HK-2 (cell line): ENCODE results near the gene TRIM64C.
"Not testable (repeated sequence)": the region's sequence is repeated elsewhere in the genome, so short reads cannot be mapped to it uniquely, and the experiment has no call there.

Experiments used
- DNase-seq: peaks from one replicate; pipeline ENCODE4 v3.0.0-alpha.2; 2018; ENCODE audit not compliant: unreplicated experiment

TRIM64C gene, protein sequence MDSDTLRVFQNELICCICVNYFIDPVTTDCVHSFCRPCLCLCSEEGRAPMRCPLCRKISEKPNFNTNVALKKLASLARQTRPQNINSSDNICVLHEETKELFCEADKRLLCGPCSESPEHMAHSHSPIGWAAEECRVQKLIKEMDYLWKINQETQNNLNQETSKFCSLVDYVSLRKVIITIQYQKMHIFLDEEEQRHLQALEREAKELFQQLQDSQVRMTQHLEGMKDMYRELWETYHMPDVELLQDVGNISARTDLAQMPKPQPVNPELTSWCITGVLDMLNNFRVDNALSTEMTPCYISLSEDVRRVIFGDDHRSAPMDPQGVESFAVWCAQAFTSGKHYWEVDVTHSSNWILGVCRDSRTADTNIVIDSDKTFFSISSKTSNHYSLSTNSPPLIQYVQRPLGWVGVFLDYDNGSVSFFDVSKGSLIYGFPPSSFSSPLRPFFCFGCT

DNA sequence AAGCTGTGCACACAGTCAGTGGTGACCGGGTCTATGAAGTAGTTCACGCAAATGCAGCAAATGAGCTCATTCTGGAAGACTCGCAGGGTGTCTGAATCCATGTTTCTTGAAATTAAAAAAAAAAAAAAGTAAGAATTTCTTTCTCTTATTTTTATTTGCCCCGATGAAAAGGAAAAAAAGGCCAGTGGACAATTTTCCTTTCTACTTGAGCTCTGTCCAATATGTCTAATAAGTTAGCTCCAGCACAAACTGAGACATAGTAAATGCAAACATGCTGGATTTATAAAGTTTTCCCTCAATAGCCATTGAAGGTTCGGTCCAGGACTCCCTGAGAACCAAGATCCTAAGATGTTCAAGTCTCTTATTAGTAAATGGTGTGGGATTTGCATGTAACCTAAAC, at the start of gene TRIM64C:
TSS of gene TRIM64C (minus strand) at position 101 of the 400 bp plus-strand sequence. CDS start at position 101, 0 bp downstream.
- not testable (repeated sequence) for DNase-seq

DNA sequence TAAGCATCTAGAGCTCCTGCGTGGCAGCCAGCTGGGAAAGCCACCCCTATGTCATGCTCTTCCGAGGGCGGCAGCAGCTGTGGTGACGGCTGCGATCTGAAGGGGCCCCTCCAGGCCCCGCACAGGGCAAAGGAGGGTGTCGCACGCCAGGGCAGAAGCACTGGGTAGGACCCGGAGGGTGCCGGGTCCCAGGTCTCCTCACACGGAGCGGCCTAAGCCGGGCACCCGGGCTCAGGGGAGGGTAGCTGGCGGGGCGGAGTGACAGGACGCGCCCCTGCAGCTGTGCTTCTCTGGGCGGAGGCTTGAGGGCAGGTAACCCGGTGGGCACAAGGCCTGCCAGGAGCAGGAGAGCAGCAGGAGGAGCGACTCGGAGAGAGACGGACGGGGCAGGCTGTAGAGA, 43.4 kb upstream of the TRIM64C start:
- not testable (repeated sequence) for DNase-seq

DNA sequence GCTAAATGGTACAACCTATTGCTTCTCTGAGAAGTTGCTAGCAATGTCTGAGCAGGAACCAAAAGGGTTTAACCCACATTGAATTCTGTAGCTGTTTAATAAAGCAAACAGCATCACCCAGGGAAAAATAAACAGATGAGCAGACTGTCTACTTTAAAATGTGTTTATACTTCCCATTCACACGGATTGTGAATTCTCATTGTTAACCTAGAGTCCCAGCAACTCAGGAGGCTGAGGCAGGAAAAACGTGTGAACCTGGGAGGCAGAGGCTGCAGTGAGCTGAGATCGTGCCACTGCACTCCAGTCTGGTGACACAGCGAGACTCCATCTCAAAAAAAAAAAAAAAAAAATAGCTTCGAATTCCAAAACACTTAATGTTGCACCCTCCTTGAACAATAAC, 11.0 kb upstream of the TRIM64C start:
- DNase-seq, result not testable (repeated sequence)

DNA sequence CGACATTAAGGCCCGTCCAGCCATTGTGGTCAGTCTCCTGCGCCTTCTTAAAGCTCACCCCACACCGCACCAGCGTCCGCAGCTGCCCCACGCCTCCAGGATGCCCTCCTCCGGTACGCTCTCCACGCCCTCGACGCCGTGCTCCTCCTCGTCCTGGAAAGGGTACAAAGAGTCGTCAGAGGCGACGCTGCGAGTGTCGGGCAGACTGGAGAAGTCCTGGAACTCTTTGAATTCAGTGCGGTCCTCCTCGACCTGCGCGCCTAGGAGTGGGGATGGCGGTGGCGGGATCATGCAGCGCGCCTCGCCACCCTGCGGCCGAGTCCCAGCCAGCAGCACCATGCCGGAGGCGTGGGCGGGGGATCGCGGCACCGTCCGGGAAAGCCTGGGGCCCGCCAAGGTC, 9.1 kb downstream of the TRIM64C start:
- DNase-seq, result not testable (repeated sequence)

DNA sequence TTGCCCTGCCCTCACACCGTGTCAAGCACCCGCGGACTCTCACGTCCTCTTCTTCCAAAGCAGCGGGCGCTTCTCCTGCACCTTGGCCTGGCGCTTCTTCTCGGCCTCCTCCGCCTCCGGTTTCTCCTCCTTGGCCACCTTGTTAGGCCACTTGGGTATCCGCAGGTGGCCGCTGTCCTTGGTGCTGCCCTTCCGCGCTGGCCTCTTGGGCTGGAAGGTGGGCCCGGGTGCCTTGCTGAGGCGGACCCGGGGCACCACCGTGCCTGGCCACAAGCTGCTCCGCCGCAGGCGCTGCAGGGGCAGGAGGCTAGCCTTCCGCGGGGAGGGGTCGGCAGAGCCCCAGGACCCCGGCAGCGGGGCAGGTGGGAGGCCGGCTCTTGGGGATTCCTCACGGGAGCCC, 10.7 kb downstream of the TRIM64C start:
- DNase-seq, result not testable (repeated sequence)

DNA sequence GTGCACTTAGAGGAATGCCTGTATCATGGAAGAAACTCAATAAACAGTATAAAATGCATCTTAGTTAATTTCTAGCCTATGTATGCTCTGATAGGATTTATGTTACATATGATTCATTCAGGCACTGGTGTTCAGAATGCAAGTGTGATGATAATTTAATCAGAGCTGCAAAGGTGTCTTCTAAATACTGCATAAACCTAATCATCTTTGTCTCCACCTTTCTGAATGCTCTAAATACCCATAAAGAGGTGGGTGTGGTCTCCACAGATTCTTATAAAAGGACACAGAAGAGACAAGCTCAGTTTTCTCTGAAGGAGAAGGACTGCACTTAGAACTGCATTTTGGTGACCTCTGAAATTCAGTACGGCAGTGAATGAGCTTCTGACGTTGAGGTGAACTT, 30.4 kb downstream of the TRIM64C start, which contains the start of gene TRIM49B:
TSS of gene TRIM49B (plus strand) at position 301 of the 400 bp plus-strand sequence. CDS start 2,777 bp downstream, outside the sequence.
- DNase-seq, result not testable (repeated sequence)
